ENCODE data around the gene ARHGAP26.

Gene ARHGAP26

DNA sequence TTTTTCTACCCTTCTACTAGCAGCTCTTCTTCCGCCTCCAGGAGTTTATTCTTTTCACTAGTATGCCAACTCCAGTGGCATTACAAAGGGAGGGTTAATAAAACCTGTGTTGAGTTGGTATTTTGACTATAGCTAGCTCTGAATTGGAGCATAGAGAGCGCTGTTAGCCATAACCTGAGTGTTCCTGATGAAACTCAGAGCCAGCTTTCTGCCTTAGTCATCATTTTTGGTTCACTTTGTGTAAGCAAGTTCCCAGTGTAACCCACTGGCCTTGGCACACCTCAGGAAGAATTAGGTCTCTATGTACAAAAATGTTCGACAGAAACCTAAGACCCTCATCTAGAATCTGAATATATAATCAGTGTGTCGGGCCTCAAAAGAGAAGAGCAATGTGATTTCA lies 394.4 kb downstream of the ARHGAP26 start:
- DNase-seq (ENCODE audit: low read depth) = no peak

DNA sequence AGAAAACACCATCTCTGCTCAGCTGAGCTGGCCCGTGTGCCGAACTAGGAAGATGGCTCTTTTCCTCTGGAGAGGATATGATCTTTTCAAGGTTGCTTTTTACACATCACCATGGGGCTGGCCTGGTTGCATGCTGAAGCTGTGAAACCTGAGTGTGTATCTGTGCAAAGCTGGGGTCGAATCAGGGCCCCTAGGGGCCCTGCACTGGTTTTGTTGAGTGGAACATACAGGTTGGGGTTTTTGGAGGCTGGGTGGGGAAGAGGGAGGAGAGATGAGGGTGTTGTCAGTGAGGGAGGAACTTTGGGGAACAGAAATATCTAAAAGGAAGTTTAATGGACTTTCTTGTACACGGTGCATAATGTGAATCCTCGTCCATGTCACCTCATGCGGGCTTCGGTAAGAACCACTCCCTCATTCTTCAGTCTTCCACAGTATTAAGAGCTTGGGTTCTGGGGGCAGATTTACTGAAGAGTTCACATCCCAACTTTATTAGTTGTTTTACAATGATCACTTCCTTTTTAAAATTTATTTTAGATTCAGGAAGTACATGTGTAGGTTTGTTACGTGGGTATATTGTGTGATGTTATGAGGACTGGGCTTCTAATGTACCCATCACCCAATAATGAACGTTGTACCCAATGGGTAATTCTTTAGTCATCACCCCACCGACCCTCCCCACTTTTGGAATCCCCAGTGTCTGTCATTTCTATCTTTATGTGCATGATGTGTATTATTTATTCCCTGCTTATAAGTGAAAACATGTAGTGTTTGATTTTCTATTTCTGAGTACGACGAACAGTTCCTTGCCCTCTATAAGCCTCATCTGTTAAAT lies 395.1 kb downstream of the ARHGAP26 start:
- DNase-seq (ENCODE audit: low read depth) = no peak

DNA sequence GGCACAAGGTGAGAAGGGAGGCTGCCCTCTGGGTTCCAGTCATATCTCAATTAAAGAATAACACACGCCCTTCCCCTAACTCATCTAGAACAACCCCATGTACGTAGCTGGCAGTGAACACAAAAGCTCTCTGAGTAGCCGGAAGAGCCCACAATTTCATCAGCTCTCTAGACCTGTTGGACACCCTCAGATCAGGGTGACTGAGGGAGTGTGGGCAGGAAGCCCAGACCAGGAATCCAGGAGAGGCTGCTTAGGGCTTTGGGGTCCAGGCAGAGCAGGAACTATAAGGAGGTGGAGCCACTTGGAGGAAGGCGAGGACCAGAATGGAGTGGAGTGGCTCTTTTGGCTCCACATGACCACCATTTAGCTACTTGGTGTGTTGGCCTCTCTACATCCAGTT lies 395.9 kb downstream of the ARHGAP26 start:
- no peak for DNase-seq (ENCODE audit: low read depth)

DNA sequence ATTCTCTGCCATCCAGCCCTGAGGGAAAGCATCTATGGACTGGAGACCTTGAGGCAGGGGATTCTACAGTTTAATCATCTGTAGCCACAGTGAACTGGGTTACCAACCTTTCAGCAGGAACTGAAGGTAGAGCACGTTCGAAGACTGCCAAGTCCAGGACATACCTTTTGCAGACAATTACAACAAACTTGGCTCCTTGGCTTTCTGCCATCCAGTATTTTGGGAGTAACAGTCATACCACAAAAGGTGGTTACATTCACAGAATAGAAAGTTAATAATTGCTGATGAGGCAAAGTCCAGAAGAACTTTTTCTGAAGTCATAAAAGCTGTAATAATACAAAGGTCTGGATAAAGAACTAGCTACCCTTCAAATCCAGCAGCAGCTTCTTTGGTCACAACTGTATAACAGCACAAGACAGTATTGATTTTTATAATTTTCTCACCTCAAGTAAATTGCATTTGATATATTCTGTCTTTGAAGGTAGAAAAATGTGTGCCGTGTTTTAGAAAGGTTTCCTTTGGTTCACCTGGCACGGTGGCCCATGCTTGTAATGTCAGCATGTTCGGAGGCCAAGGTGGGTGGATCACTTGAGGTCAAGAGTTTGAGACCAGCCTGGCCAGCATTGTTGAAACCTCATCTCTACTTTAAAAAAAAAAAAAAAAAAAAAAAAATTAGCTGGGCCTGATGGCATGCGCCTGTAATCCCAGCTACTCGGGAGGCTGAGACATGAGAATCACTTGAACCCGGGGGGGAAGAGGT lies 396.7 kb downstream of the ARHGAP26 start:
- no peak for DNase-seq (ENCODE audit: low read depth)

DNA sequence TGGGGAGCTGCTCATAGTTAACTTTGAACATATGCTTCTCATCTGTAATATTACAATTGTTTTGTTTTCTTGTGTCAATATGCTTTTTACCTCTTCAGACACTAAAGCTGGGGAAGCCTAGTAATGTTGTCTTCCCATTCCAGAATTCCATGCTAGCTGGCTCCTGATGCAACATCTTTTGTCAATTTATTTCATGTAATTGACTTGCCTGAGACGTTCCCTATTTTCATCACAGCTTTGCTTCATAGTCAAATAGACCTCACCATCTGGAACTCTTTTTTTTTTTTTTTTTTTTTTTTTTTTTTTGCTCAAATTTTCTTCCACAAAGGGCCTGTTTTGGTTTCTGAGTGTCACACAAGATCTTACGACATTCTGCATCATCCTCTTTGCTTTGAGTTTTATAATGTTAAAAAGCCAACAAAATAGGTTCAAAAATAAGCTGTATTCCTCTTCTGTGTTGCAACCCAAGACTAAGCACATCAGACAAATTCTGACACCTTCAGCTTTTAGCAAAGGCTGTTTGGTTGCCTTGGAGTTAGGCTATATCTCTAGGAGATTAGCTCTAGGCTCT lies 398.1 kb downstream of the ARHGAP26 start:
- no peak for DNase-seq (ENCODE audit: low read depth)

DNA sequence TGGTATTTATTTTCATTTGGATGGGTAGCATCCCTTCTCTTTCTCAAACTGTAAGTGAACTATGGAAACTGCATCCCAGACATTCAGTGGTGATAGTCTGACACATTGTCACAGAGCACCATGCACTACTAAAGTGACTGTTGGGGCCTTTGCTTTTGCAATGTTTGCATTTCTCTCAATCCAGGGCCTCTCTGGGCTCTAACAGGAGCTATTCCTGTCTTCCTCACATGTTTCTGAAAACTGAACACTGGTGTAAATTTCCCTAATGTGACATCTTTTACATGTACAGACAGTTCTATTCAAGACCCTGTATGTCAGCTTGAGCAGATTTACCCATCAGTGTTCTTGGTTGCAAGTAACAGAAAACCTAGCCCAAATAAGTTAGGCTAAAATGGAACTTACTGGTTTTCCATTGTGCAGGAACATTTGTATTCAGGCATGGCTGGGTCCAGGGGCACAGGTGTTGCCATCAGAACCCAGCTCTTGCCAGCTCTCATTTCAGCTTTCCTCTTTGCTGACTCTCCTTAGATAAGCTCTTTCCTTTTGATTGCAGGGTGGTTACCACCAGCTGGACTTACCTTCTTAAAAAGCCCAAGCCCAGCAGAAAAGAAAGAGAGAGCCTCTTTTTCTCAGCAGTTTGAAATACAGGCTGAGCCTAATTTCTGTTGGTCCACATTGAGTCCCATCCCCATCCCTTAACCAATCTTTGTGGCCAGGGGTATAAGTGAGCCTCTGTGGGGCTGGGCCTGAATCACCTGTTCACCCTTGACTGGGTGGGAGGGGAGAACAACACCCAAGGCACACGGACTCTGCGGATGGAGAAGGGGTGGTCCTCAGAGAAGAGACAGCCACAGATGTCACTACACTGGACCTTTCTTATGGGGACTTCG lies 399.0 kb downstream of the ARHGAP26 start:
- DNase-seq (ENCODE audit: low read depth) = no peak

DNA sequence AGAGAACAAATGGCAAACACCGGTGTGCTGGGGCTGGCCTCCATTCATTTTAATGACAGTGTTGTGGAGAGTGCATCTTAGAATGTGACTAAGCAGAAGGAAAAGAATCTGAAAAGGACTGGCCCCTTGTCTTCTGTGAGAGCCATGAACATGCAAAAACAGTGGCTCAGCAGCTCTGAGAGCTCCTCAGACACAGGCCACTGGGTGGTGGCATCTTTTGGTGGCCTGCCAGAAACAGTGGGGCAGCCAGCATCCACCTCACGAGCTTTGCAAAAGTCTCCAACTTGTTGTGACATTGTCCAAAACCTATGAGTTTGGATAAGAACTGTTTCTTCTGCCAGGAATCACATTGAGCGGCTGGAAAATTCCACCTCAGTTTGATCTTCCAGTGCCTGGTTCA lies 399.9 kb downstream of the ARHGAP26 start:
- no peak for DNase-seq (ENCODE audit: low read depth)

DNA sequence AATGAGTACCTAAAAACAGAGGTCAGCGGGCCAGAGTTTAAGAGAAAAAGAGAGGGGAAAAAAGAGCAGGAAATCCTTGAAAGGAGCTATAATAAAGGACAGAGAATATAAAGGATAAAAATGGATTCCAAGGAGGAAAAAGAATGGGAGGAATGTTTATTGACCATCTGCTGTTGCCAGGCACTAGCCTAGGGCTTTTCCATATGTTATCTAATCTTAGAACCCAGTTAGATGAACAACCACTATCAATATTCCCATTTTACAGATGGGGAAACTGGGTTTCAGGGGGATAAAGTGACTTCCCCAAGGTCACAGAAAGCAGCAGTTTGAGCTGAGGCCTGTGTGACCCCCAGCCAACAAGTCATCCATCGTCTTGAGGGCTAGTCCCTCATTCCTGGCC lies 400.8 kb downstream of the ARHGAP26 start:
- DNase-seq (ENCODE audit: low read depth) = no peak

DNA sequence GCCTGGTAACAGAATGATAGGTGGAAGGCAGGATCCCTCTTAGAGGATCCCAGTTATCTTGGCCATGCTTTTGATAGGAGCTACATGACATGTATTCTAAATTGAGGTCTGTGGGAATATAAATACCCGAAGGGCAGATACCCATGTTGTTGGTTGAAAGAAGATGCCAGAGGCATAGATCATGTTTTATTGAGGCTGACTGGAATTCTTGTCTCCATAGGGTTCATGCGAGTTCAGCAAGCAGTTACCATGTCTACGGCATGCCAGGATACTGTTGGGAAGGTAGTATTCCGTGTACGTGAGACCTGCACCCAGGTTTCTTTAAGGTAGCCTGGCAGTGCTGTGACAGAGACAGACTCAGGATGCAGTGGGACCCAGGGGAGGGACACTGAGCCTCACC lies 402.6 kb downstream of the ARHGAP26 start:
- no peak for DNase-seq (ENCODE audit: low read depth)

DNA sequence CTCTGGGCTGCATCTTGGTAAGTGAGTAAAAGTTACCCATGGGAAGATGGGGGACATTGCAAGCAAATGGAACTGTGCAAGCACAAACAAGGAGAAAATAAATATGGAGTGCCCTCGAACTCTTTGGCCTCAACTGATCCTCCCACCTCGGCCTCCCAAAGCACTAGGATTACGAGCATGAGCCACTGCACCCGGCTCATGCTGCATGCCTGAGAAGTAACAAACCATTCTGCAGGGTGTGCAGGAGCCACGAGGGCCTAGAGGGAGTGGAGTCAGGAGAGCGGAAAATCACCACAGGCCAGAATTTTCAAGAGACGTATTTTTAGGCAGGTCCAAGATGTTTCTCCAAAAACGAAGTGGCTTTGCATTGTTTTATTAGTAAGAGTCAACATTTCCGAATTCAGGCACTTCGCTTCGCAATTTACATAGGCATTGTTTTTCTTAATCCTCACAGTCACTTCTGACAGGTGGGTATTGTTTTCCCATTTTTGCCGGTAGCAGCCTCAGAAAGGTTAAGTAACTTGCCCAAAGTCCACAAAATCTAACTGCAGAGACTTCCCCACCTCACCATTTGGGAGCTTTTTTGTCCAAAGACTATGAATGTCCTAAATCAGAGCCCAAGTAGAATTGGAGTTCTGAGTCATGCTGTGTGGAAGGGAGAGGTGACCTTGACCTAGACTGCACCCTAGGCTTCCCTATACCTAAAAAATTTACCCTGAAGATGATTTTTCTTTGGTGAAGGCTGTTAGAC lies 403.1 kb downstream of the ARHGAP26 start:
- DNase-seq (ENCODE audit: low read depth) = no peak

DNA sequence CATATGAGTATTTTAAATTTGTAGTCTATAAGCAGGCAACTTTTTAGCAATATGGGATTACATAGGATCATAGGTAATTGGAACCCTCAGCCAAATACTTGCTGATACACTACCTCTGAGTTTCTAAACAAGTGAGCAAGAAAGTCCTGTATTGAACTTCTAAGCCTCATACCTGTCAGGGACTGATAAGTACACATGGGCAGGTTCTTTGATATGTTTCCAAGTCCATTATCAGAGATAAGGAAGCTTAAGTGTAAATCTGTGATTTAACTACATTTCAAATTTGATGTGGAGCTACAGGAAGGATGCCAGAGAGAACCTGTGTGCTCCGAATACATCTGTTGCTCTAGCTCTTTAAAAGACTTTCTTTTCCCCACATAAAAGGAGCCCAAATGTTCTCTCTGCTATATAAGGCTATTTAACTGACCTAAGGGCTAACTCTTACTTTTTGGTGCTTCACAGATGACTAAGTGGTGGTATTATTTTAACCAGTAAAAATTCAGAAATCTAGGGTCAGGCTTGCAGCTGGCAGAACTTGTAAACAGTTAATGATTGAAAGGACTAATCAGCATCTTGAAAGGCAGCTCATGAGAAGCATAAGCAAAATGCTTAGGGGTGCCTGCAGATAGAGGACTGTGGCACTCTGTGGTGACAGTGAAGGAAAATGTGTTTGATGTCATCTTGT lies 404.7 kb downstream of the ARHGAP26 start:
- no peak for DNase-seq (ENCODE audit: low read depth)

DNA sequence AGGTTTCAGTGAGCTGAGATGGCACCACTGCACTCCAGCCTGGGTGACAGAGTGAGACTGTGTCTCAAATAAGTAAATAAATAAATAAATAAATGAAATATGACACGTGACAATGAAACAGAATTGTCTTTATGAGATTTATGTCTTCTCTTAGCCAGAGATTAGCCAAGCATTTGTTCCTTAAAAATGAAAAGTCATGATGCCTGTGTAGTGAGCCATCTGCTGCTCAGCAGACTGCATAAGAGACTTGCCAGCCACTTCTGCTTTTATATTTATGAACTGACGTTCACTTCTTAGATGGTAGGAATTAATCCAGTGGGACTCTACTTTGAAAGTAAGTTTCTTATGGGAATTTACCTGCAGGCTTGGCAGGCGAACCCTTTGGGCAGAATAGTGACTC lies 405.9 kb downstream of the ARHGAP26 start:
- DNase-seq (ENCODE audit: low read depth) = no peak

DNA sequence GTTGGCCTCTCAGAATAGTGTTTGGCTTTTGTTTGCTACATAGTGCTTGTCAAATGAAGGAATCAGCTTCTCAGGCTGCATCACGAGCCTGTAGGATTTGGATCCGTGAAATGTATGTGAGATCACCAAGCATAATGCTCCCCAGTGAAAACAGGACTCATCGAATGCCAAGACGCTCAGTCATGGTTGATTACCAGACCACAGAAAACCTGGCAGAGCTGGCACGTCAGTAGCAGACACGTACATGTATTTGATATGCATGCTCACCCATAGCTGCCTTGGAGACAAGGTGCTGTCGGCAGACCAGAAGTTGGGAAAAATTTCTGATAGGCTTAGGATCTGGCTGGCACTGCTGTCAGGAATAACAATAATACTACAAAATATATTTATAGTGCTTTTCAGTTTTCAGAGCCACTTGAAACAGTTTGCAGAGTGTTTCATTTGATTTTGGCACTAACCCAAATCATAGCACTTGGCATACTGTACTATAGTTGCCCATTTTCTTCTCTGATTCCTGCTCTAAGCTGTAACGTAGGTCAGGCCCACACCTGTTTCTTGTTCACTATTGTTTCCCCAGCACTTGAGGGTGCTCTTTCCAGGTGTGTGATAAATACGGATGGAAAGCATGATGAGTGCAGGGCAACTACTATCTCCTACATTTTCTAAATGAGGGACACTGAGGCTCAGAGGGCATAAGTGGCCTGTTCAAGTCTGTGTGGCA lies 407.2 kb downstream of the ARHGAP26 start:
- DNase-seq (ENCODE audit: low read depth) = peak; percentile 77

DNA sequence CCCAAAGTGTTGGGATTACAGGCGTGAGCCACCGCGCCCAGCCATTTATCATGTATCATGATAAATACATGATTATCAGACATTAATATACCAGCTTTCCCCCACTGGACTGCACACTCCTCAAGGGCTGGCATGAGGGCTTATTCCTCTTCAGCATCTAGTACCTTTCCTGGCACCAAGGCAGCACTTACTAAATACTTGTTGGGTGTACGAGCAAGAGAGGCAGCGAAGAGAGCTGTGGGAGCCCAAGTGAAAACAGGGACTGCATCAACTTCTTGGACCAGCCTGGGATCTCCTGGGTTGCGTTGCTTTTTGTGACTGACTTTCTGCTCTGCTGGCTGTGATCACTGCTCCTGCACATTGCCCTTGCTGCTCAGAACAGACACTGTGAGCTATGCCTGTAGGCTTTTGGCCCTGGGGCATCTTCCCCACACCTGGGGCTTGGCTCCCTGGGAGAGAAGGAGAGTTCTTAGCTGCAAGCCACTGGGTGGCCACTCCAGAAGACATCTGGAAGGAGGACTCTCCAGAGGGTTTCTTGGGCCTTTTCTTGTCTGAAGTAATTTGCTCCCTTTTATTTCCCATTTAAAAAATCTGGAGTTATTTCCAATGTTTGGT lies 409.1 kb downstream of the ARHGAP26 start:
- no peak for DNase-seq (ENCODE audit: low read depth)

DNA sequence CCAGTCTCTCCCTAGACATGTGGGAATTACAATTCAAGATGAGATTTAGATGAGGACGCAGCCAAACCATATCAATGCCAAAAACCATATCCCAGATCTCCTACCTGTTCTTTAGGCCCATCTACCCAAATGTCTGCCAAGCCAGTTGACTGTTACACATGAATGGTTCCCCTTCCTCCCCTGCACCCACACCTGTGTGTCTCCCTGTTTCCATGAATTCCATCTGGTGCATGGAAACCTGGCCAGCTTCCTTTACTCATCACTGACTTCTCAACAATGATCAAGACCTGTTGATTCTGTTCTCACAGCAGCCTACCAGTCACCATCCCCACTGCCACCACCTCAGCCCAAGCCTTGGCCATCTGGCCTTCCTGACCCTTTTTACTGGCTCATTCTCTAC lies 410.6 kb downstream of the ARHGAP26 start:
- no peak for DNase-seq (ENCODE audit: low read depth)

DNA sequence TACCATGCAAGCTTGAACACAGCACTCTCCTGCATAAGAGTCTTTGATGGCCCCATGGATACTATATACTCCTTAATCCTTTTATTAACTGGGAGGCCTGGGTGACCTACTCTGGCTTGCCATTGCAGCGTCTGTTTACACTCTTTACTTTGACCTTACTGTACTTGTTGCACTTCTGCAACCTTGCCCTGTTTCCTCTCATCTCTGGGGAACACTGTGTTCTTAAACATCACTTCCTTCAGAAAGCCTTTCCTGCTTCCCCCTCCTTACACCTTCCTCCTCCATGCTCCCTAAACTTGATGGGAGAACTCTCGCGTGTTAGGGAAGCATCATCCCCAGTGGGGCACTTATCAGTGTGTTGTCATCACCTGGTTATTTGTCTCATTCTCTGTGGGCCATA lies 411.0 kb downstream of the ARHGAP26 start:
- DNase-seq (ENCODE audit: low read depth) = no peak

DNA sequence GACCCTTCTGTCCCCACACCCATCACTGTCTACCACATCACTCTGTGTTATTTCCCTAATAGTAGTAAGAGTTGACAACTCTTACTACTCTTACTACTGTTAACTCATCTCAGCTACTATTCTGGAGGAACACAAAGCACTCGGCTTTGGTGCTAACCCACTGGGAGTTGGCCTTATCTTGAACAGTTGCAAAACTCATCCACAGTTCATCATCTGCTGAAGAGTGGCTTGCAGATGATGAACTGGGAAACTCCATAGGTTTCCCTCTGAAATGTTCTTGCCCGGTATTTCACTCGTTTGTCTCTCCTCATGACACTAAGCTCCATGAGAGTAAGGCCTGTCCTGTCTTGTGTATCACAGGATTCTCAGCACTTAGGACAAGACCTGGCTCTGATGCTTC lies 411.9 kb downstream of the ARHGAP26 start:
- DNase-seq (ENCODE audit: low read depth) = no peak

DNA sequence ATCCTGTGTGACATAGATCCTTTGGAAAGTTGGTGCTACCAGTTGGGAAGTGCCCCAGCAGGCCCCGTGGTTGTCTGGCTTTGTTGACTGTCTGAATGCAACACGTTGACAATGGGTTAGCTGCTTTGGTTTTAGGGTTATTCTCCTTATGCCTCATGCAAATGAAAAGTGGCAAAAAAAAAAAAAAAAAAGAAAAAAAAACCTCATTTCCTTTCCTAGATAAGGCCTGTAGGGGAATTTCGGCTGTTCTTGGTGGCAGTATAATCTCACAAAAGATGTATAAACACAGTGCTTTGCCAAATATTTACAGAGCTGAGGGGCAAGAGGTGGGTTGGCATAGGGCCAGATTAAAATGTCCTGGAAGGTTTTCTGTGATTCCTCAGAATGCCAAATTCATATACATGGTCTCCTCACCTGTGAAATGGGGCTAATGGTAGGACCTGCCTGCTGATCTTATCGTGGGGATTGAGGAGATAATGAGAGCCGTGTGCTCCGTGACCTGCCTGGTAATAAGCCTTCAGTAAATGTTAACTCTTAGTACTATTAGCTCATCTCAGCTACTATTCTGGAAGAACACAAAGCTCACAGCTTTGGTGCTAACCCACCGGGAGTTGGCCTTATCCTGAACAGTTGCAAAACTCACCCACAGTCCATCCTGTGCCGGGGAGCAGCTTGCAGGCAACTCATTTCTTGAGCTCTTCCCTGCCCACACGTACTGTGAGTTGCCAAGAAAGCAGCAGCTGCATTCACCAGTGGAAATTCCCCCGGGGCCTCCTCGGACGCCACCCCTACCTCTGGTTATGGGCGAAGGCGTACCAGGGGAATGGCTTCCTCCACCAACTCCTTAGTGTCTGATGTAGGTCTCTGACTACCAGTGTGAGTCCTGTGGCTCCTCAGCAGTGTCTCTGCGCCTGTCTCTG lies 413.0 kb downstream of the ARHGAP26 start:
- DNase-seq (ENCODE audit: low read depth) = no peak

DNA sequence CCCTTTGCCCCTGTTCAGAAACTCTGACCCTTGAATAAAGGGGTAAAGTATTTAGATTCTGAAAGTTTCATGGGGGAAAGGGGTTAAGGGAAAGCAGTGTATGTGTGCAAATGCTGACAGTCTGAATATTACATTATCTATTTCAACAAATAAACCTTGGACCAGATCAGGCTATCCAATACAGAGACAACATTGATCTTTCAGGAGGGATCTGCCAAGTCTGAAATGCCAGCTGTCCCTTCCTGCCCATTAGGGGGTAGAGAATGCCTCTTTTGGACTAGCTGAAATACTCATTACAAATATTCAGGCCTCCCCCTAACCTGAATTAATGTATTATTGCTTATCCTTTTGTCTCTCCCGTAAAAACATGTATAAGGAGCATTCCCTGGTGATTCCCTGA lies 413.8 kb downstream of the ARHGAP26 start:
- DNase-seq (ENCODE audit: low read depth) = no peak
